GM18907 (cell line): ENCODE results near the gene PHF1.

ENCODE experiments used
- ATAC-seq: cut with Tn5 transposase; IDR thresholded peaks from one replicate; pipeline ENCODE4 v1.9.1; 2021; ENCODE audit warnings: mild to moderate bottlenecking, moderate library complexity; ENCODE audit not compliant: unreplicated experiment

The PHF1 gene

DNA sequence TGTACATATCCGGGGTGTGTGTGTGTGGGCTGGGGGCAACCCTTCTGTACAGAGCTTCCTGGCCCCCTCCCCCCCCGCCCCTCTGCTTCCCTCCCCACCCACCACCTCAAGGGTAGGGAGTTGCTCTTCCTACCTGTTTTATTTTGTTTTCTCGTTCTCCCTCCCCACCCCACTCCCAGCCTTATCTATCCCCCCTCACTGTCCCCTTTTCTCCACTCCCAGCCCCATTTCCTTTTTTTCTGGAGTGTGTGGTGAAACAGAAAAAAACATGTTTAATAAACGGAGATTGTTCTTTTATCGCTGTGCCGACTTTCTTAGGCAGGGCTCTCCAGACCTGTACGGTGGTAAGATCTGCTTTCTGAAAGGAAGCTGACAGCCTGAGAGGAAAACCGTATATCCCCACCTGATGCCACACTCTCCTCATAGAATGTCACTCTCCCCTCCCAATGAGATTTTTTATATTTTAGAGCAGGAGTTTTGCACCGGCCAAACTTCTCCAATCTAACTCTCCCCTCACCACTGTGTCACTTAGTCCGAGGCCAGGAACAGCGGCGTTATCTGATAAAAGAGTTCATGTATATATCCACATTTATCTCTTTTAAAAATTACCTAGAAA is 42.7 kb downstream of the PHF1 start:
- ATAC-seq: no peak

DNA sequence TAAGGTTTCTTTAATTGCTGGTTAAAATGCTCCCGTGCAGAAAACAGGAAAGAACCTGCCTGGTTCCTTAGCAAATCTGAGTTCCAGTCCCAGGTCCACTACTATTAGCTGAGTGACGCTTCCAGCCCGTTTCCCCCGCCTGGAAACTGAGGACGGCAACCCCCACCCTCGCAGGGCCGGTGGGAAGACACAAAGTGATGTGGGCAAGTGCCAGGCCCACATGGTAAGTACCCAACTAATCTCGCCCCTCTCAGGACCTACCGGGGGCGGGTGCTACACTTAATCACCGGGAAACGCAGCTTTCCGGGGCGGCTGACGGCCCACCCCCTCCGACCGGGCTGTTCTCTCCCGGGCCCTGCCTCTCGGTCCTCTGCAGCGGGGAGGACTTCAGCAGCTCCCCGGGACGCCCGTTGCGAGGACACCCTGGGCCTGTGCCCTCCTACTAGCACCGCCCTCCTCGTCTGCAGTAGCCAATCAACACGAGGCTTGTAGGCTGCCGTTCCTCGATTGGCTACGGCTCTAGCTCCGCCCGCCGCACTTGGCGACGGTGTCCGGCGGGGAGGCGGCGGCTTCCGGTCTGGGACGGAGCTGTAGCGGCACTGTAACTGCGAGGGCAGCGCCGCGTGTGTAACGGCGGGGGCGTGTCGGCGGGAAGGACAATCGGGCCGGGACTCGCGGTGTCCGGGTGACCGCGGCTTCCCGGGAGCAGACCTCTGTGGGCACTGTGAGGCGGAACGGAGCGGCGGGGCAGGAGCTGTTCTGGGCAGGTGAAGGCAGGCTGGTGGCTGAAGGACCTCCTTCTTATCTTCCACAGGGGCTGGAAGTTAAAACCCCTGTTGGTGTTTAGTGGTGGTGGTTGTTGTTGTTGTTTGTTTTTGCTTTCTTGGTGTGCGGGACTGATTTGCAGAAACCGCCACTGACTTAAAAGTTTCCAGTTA is 43.5 kb downstream of the PHF1 start, which contains the start of gene ZBTB9:
Gene ZBTB9 (plus strand): TSS at position 568 of the 938 bp plus-strand sequence. CDS start 525 bp downstream, outside the sequence.
- ATAC-seq: peak; percentile 94

DNA sequence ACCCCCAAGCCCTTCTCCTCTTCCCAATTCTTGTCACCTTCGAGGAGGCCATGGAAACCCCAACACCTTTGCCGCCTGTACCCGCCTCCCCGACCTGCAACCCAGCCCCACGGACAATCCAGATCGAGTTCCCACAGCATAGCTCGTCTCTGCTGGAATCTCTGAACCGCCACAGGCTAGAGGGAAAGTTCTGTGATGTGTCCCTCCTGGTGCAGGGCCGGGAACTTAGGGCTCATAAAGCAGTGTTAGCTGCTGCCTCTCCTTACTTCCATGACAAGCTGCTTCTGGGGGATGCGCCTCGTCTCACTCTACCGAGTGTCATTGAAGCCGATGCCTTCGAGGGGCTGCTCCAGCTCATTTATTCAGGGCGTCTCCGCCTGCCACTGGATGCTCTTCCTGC is 44.2 kb downstream of the PHF1 start:
- no peak for ATAC-seq

DNA sequence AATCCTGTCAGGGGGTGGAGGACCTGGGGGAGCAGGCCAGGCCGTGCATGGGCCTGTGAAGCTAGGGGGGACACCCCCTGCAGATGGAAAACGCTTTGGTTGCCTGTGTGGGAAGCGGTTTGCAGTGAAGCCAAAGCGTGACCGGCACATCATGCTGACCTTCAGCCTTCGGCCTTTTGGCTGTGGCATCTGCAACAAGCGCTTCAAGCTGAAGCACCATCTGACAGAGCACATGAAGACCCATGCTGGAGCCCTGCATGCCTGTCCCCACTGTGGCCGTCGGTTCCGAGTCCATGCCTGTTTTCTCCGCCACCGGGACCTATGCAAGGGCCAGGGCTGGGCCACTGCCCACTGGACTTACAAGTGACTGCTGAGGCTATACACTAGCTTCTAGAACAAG is 45.3 kb downstream of the PHF1 start:
- no peak for ATAC-seq

DNA sequence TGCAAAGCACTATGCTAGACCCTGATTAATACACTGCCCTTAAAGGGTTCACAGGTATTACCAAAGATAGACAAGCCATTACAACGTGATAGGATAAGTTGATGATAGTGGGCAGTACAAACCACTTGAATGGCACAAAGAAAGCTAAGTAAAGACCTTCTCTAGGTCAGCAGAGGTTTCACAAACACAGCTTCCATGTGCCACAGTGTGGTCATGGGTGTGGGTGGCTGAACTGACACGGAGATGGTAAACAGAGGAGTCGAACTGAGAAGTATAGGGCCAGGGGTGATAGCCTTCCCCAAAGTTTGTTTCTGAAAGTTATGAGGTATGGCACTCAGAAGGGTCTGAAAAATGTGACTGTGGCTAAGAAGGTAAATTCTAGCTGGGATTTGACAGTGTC is 47.9 kb downstream of the PHF1 start:
- ATAC-seq: no peak

DNA sequence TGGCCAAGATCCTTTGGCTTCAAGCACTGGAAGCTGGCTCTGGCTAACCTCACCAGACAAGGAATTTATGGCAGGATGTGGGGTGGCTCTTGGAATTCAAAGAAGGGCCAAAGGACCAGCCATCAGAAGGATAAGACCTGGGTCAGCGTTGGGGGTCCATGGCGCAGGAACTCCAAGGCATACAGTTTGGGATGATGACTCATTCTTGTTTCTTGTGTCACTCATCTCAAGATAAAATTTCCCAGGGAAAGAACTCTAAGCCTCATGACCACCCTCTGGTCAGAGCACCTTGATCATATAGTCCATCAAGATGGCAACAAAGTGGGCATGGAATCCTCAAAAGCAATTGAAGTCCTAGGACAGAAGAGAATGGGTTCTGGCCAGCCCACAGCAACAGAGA is 48.4 kb downstream of the PHF1 start:
- no peak for ATAC-seq
